PC-9 (cell line): Measurements from ENCODE around the gene ADAP1. TPM values are rescaled to one million over a fixed set of nuclear protein-coding genes. Genes with fewer than 3 reads are reported as not detected.
"Not testable (repeated sequence)": the region's sequence is repeated elsewhere in the genome, so short reads cannot be mapped to it uniquely, and the experiment has no call there.

Source experiments
- BruUV-seq: library from RNA; stranded (reverse); fragments of 400-500 nt; replicated peaks from 2 replicates; lab custom pipeline; 2021; lab: Mats Ljungman, UMichigan
- CTCF ChIA-PET: fragments of 300-600 bp; sonication (Branson Sonifier 250); formaldehyde crosslinking; loops from one replicate; lab custom pipeline; 2022; ENCODE audit warnings: antibody characterized with exemption; lab: Charles Lee
- POLR2A ChIA-PET: fragments of 300-600 bp; sonication (Branson Sonifier 250); formaldehyde crosslinking; loops from one replicate; lab custom pipeline; 2022; ENCODE audit warnings: antibody characterized with exemption; ENCODE audit not compliant: unreplicated experiment; lab: Charles Lee
- DNase-seq, 2 experiments: peaks; one replicate each; pipeline versions ENCODE4 v3.0.0 to v3.0.0-alpha.2; 2015 to 2022; ENCODE audit warnings: mixed read lengths in 1 of 2
- H2AFZ ChIP-seq: fragments of 200-600 bp; sonication (generic); 2 replicates; pipeline ENCODE4 v1.8.1; 2017; ENCODE audit warnings: antibody characterized with exemption
- H3F3A ChIP-seq: fragments of 200-600 bp; sonication (generic); 2 replicates; pipeline ENCODE4 v1.8.1; 2017; ENCODE audit warnings: antibody characterized with exemption, mild to moderate bottlenecking, low read depth; ENCODE audit not compliant: insufficient read depth
- H3K27ac ChIP-seq: fragments of 200-600 bp; sonication (generic); 2 replicates; pipeline ENCODE4 v1.6.1; 2016; ENCODE audit warnings: mixed run types
- H3K27me3 ChIP-seq: fragments of 200-600 bp; sonication (generic); 2 replicates; pipeline ENCODE4 v1.6.1; 2016; ENCODE audit warnings: low read depth, mixed run types; ENCODE audit not compliant: insufficient read depth
- H3K36me3 ChIP-seq: fragments of 200-600 bp; sonication (generic); 2 replicates; pipeline ENCODE4 v1.6.1; 2016; ENCODE audit warnings: low read depth, mixed run types
- H3K4me1 ChIP-seq: fragments of 200-600 bp; sonication (generic); replicated peaks from 2 replicates; pipeline ENCODE4 v1.6.1; 2016; ENCODE audit warnings: mixed run types; ENCODE audit not compliant: insufficient read depth
- H3K4me2 ChIP-seq: fragments of 200-600 bp; sonication (generic); 2 replicates; pipeline ENCODE4 v1.6.1; 2017; ENCODE audit warnings: mixed run types
- H3K4me3 ChIP-seq: fragments of 200-600 bp; sonication (generic); 2 replicates; pipeline ENCODE4 v1.6.1; 2016; ENCODE audit warnings: mixed run types
- H3K79me2 ChIP-seq: fragments of 200-600 bp; sonication (generic); 2 replicates; pipeline ENCODE4 v1.6.1; 2017; ENCODE audit warnings: low read depth, mixed run types
- H3K9me2 ChIP-seq: fragments of 200-600 bp; sonication (generic); 2 replicates; pipeline ENCODE4 v1.8.1; 2017; ENCODE audit warnings: mild to moderate bottlenecking; ENCODE audit not compliant: insufficient read depth
- H3K9me3 ChIP-seq: fragments of 200-600 bp; sonication (generic); 2 replicates; pipeline ENCODE4 v1.8.1; 2016; ENCODE audit warnings: low read depth; ENCODE audit not compliant: insufficient read depth
- H4K20me1 ChIP-seq: fragments of 200-600 bp; sonication (generic); 2 replicates; pipeline ENCODE4 v1.8.1; 2017; ENCODE audit not compliant: insufficient read depth
- CTCF ChIP-seq: fragments of 200-600 bp; sonication (generic); conservative IDR thresholded peaks from 2 replicates; pipeline ENCODE4 v1.6.1; 2017; ENCODE audit warnings: mixed run types, antibody characterized with exemption, mild to moderate bottlenecking, moderate library complexity
- EZH2 ChIP-seq: fragments of 200-600 bp; sonication (generic); IDR thresholded peaks from 2 replicates; pipeline ENCODE4 v1.8.0; 2017; ENCODE audit warnings: antibody characterized with exemption, low read depth
- intact Hi-C: fragments of 100-400 bp; cut with micrococcal nuclease; formaldehyde crosslinking; loops from one replicate; pipeline ENCODE4 v1.10.0; 2022; ENCODE audit not compliant: unreplicated experiment
- total RNA-seq: library from RNA; stranded (reverse); gene quantifications from 2 replicates; pipeline ENCODE4 v1.2.3, GENCODE V29; 2021

The ADAP1 gene
- total RNA-seq, 1 experiment from 2014 or later = 73.9 TPM

- BruUV-seq = no TSS peak
- POLR2A ChIA-PET = interaction anchor here (0.7 kb wide), 2 partner anchors 17 to 124 kb away, joined by 4 to 11 read pairs; no protein-coding TSS in a partner anchor
- Histone ChIP-seq H3K79me2 (no peaks in the 10 kb centered on the region), H3F3A (peaks cover 14% of the 10 kb centered on the region), H3K4me2 (no peak overlapping the region), H3K27me3 (no peaks in the 10 kb centered on the region), H3K4me1 (no peaks in the 10 kb centered on the region), H2AFZ (no peak overlapping the region), H3K9me3 (no peaks in the 10 kb centered on the region), H3K9me2 (no peaks in the 10 kb centered on the region), H3K27ac (no peak overlapping the region), H3K36me3 (no peaks in the 10 kb centered on the region), H3K4me3 (no peak overlapping the region), H4K20me1 (peaks cover 9% of the 10 kb centered on the region; the same call in 1 of the 2 replicates)
- intact Hi-C loops = no loop called here
- TF ChIP-seq CTCF (no peak), EZH2 (no peak)
- no peak for DNase-seq
- CTCF ChIA-PET = interaction anchor here (1.0 kb wide), 1 partner anchor 46 kb away, joined by 3 read pairs; no protein-coding TSS in a partner anchor
Measured at GRCh38 chr7:960269-960871, 5.9 kb upstream of the ADAP1 start.

- H3K4me3 ChIP-seq, H3K4me2 ChIP-seq, H2AFZ ChIP-seq, BruUV-seq, DNase-seq, POLR2A ChIA-PET, H3K9me3 ChIP-seq, H3K27me3 ChIP-seq, intact Hi-C loops, H4K20me1 ChIP-seq, H3K27ac ChIP-seq, H3K4me1 ChIP-seq, H3K79me2 ChIP-seq, H3K36me3 ChIP-seq, H3K9me2 ChIP-seq: not testable (repeated sequence)
- CTCF ChIA-PET = interaction anchor here (0.6 to 1.0 kb wide), 2 partner anchors 9 to 46 kb away, joined by 3 to 4 read pairs; no protein-coding TSS in a partner anchor
- peaks cover 13% of the 10 kb centered on the region for H3F3A ChIP-seq
Measured at GRCh38 chr7:959740-960139, 5.3 kb upstream of the ADAP1 start.

GRCh38 chr7:959271-959670, 4.8 kb upstream of the ADAP1 start:
- Histone ChIP-seq H3K27ac (no peak overlapping the region), H2AFZ (no peak overlapping the region), H3K9me3 (no peaks in the 10 kb centered on the region), H3K4me2 (no peak overlapping the region), H3K79me2 (no peaks in the 10 kb centered on the region), H3F3A (peaks cover 8% of the 10 kb centered on the region), H3K9me2 (no peaks in the 10 kb centered on the region), H3K4me3 (no peak overlapping the region), H4K20me1 (no peaks in the 10 kb centered on the region), H3K27me3 (no peaks in the 10 kb centered on the region), H3K36me3 (no peaks in the 10 kb centered on the region), H3K4me1 (0 out of 2 replicates have a peak, but pooled peaks cover 4% of the 10 kb centered on the region)
- no peak for TF ChIP-seq CTCF
- intact Hi-C loops = no loop called here
- ChIA-PET POLR2A (no interaction called here), CTCF (interaction anchor here (0.6 to 1.0 kb wide), 2 partner anchors 9 to 45 kb away, joined by 3 to 4 read pairs; no protein-coding TSS in a partner anchor)
- no peak for DNase-seq
- no TSS peak for BruUV-seq
